Panc1 (cell line): ENCODE data around the gene CDC5L. TPM values are rescaled to one million over a fixed set of nuclear protein-coding genes. Genes with fewer than 3 reads are reported as not detected.

Source experiments
- ATAC-seq: fragments of 200-7000 bp; cut with Tn5 transposase; 2 replicates; pipeline ENCODE4 v1.9.1; 2020; ENCODE audit warnings: mild to moderate bottlenecking, moderate library complexity
- BruUV-seq: library from RNA; stranded (reverse); fragments of 400-500 nt; replicated peaks from 2 replicates; lab custom pipeline; 2021; lab: Mats Ljungman, UMichigan
- CTCF ChIA-PET: fragments of 300-600 bp; sonication (Branson Sonifier 250); formaldehyde crosslinking; loops from one replicate; lab custom pipeline; 2022; ENCODE audit warnings: antibody characterized with exemption; lab: Charles Lee
- POLR2A ChIA-PET: fragments of 300-600 bp; sonication (Branson Sonifier 250); formaldehyde crosslinking; loops from one replicate; lab custom pipeline; 2022; ENCODE audit warnings: antibody characterized with exemption; lab: Charles Lee
- DNase-seq: peaks from one replicate; pipeline ENCODE4 v3.0.0-alpha.2; 2010; ENCODE audit warnings: low read depth, low spot score
- H3K27ac ChIP-seq: 2 replicates; pipeline ENCODE4 v1.5.1; 2011; ENCODE audit warnings: mild to moderate bottlenecking, low read length, inconsistent platforms
- H3K27me3 ChIP-seq: fragments of 200-500 bp; sonication (Bioruptor generic); 2 replicates; pipeline ENCODE4 v1.6.0; 2014; ENCODE audit warnings: low read length, inconsistent platforms; ENCODE audit not compliant: control insufficient read depth, insufficient read depth
- H3K36me3 ChIP-seq: fragments of 200-500 bp; sonication (Bioruptor generic); 2 replicates; pipeline ENCODE4 v1.5.1; 2014; ENCODE audit warnings: inconsistent platforms, mild to moderate bottlenecking, low read length, moderate library complexity; ENCODE audit not compliant: control insufficient read depth, insufficient read depth
- H3K4me1 ChIP-seq: 2 replicates; pipeline ENCODE4 v1.5.1; 2011; ENCODE audit warnings: inconsistent platforms, mild to moderate bottlenecking, low read length, moderate library complexity; ENCODE audit not compliant: control insufficient read depth, insufficient read depth
- H3K4me3 ChIP-seq, 2 experiments: 2 replicates each; pipeline ENCODE4 v1.5.1; 2011 to 2012; ENCODE audit warnings: low read depth in 2 of 2, low read length in 2 of 2, mild to moderate bottlenecking in 2 of 2, inconsistent platforms in 1 of 2, moderate library complexity in 1 of 2
- H3K9me3 ChIP-seq: fragments of 200-500 bp; sonication (Bioruptor generic); 2 replicates; pipeline ENCODE4 v1.5.1; 2014; ENCODE audit warnings: low read depth, mild to moderate bottlenecking, inconsistent platforms, low read length, moderate library complexity; ENCODE audit not compliant: control insufficient read depth, insufficient read depth
- POLR2AphosphoS5 ChIP-seq: IDR thresholded peaks from 2 replicates; pipeline ENCODE4 v1.6.1; 2012; ENCODE audit warnings: mild to moderate bottlenecking, low read depth, low read length, moderate library complexity
- SIN3A ChIP-seq: IDR thresholded peaks from 2 replicates; pipeline ENCODE4 v1.6.1; 2012; ENCODE audit warnings: low read depth, mild to moderate bottlenecking, low read length, moderate library complexity, borderline replicate concordance; ENCODE audit not compliant: insufficient read depth
- TCF7L2 ChIP-seq: IDR thresholded peaks from 2 replicates; pipeline ENCODE4 v1.6.1; 2011; ENCODE audit warnings: mild to moderate bottlenecking, low read depth, low read length, inconsistent platforms
- in situ Hi-C: cut with HindIII; loops from 2 replicates; pipeline ENCODE4 v1.10.0; 2016; ENCODE audit warnings: low sequenced_read_pairs, low pct_unique_long_range_greater_than_20kb
- intact Hi-C: fragments of 100-400 bp; cut with micrococcal nuclease; formaldehyde crosslinking; loops from one replicate; pipeline ENCODE4 v1.10.0; 2022; ENCODE audit not compliant: unreplicated experiment
- microRNA-seq: library from miRNA; unstranded; fragments of <30 nt; microRNA quantifications from one replicate; pipeline ENCODE4 v1.1.0, GENCODE V29; 2020; ENCODE audit not compliant: unreplicated experiment
- total RNA-seq: library from RNA; stranded (reverse); gene quantifications from one replicate; pipeline ENCODE4 v1.2.1, GENCODE V29; 2021; ENCODE audit not compliant: unreplicated experiment
- TF ChIP-seq, protein P1 (sequence below), 2 experiments: IDR thresholded peaks; 2 replicates each; pipeline ENCODE4 v1.6.1; 2011 to 2012; ENCODE audit warnings: low read depth in 2 of 2, control low read depth in 1 of 2, low read length in 1 of 2, mild to moderate bottlenecking in 1 of 2, moderate library complexity in 1 of 2; ENCODE audit not compliant: insufficient read depth in 1 of 2
- TF ChIP-seq, protein P2 (sequence below): fragments of 450-650 bp; IDR thresholded peaks from 2 replicates; pipeline ENCODE4 v1.5.1; 2017; ENCODE audit warnings: mild to moderate bottlenecking

CDC5L gene
- total RNA-seq, 1 experiment from 2014 or later: 23.3 TPM

DNA sequence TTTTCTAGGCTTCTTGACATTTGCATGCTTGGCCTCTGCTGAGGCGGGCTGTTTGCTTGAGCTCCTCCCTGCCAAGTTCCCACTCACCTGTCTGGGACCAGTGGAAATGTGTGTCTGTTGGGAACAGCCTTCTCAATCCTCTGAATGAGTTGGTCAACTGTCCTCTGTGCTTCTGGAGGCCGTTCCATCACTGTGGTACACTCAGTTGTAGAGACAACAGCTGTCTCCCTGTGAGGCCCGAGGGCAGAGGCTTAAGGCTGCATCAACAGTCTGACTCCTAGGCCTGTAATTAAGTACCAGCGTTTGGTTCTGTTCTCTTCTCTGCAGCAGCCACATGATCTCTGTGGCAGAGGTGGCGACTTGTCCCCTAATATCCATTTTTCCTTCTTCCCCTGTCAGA is 110.9 kb downstream of the CDC5L start:
- no peaks in the 10 kb centered on the region for H3K27me3 ChIP-seq

DNA sequence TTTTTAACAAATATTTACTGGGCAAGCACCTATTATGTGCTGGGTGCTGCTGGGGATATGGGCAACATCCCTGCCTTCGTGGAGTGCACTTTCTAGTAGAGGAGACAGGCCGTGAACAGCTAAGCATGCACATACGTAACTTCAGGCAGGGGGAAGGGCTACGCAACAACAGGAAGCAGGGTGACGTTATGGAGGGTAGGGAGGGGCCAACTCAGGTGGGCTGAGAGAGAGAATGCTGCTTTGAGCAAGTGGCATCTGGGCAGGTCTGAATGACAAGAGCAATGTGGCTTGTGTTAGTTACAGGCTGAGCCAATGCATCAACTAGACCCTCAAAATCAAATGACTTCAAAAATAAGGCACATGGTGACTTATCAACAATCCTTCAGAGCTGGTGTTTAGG is 112.1 kb downstream of the CDC5L start:
- no peaks in the 10 kb centered on the region; the same call in 1 of the 2 replicates for H3K27me3 ChIP-seq
- no peak overlapping the region for H3K27ac ChIP-seq
- DNase-seq (no peak), ATAC-seq (no peak)
- H3K4me3 ChIP-seq: no peak overlapping the region
- H3K36me3 ChIP-seq: no peaks in the 10 kb centered on the region
- CTCF ChIA-PET: no interaction called here
- H3K9me3 ChIP-seq: no peaks in the 10 kb centered on the region
- no TSS peak for BruUV-seq
- TF ChIP-seq TCF7L2: no peak
- no peak for TF ChIP-seq POLR2AphosphoS5
- TF ChIP-seq, protein P1, sequence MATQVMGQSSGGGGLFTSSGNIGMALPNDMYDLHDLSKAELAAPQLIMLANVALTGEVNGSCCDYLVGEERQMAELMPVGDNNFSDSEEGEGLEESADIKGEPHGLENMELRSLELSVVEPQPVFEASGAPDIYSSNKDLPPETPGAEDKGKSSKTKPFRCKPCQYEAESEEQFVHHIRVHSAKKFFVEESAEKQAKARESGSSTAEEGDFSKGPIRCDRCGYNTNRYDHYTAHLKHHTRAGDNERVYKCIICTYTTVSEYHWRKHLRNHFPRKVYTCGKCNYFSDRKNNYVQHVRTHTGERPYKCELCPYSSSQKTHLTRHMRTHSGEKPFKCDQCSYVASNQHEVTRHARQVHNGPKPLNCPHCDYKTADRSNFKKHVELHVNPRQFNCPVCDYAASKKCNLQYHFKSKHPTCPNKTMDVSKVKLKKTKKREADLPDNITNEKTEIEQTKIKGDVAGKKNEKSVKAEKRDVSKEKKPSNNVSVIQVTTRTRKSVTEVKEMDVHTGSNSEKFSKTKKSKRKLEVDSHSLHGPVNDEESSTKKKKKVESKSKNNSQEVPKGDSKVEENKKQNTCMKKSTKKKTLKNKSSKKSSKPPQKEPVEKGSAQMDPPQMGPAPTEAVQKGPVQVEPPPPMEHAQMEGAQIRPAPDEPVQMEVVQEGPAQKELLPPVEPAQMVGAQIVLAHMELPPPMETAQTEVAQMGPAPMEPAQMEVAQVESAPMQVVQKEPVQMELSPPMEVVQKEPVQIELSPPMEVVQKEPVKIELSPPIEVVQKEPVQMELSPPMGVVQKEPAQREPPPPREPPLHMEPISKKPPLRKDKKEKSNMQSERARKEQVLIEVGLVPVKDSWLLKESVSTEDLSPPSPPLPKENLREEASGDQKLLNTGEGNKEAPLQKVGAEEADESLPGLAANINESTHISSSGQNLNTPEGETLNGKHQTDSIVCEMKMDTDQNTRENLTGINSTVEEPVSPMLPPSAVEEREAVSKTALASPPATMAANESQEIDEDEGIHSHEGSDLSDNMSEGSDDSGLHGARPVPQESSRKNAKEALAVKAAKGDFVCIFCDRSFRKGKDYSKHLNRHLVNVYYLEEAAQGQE (IDR thresholded peaks at IDR 0.05; ENCODE audit: insufficient read depth in 1 of 2, low read depth in 2 of 2, low read length in 1 of 2): no peak
- TF ChIP-seq, protein P2, sequence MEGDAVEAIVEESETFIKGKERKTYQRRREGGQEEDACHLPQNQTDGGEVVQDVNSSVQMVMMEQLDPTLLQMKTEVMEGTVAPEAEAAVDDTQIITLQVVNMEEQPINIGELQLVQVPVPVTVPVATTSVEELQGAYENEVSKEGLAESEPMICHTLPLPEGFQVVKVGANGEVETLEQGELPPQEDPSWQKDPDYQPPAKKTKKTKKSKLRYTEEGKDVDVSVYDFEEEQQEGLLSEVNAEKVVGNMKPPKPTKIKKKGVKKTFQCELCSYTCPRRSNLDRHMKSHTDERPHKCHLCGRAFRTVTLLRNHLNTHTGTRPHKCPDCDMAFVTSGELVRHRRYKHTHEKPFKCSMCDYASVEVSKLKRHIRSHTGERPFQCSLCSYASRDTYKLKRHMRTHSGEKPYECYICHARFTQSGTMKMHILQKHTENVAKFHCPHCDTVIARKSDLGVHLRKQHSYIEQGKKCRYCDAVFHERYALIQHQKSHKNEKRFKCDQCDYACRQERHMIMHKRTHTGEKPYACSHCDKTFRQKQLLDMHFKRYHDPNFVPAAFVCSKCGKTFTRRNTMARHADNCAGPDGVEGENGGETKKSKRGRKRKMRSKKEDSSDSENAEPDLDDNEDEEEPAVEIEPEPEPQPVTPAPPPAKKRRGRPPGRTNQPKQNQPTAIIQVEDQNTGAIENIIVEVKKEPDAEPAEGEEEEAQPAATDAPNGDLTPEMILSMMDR: no peak
- TF ChIP-seq SIN3A: no peak
- in situ Hi-C loops (no loop called here), intact Hi-C loops (no loop called here)
- POLR2A ChIA-PET: no interaction called here
- H3K4me1 ChIP-seq: no peaks in the 10 kb centered on the region

More for the DNA sequence above, 110.9 kb downstream of the CDC5L start:
- BruUV-seq: no TSS peak
- Histone ChIP-seq H3K4me3 (no peak overlapping the region), H3K4me1 (no peaks in the 10 kb centered on the region; the same call in 1 of the 2 replicates), H3K27ac (no peak overlapping the region), H3K9me3 (no peaks in the 10 kb centered on the region), H3K36me3 (no peaks in the 10 kb centered on the region)
- no peak for DNase-seq
- in situ Hi-C loops: no loop called here
- intact Hi-C loops: no loop called here
- TF ChIP-seq POLR2AphosphoS5: no peak
- TF ChIP-seq, protein P1 (IDR thresholded peaks at IDR 0.05; ENCODE audit: insufficient read depth in 1 of 2, low read depth in 2 of 2, low read length in 1 of 2): no peak
- ATAC-seq: no peak
- POLR2A ChIA-PET: no interaction called here
- CTCF ChIA-PET: no interaction called here

Small RNA genes lying within 50 kb of the gene (microRNA-seq; reads per million reads assigned to microRNA genes)
- gene MIR4642: not detected

Other genes starting within 250 kb of the CDC5L start
- 1.2 TPM for gene CAPN11, start 228.9 kb upstream of the CDC5L start, total RNA-seq
- gene MYMX, start 170.8 kb upstream of the CDC5L start, total RNA-seq: 1.8 TPM
- 263 TPM for gene SLC29A1, start 164.1 kb upstream of the CDC5L start, total RNA-seq
- gene HSP90AB1, start 140.6 kb upstream of the CDC5L start, total RNA-seq: 1,253 TPM
- gene SLC35B2, start 130.2 kb upstream of the CDC5L start, total RNA-seq: 105 TPM
- gene NFKBIE, start 122.2 kb upstream of the CDC5L start, total RNA-seq: 24.9 TPM
- 0.18 TPM for gene TMEM151B, start 117.3 kb upstream of the CDC5L start, total RNA-seq
- 13.1 TPM for gene AARS2, start 74.4 kb upstream of the CDC5L start, total RNA-seq
- not detected for gene SPATS1, start 45.1 kb upstream of the CDC5L start, total RNA-seq